Measurements from ENCODE around the gene PTTG1IP. TPM values are rescaled to one million over a fixed set of nuclear protein-coding genes. Genes with fewer than 3 reads are reported as not detected.

Gene PTTG1IP
- total RNA-seq, 1 donor, result 413 TPM

GRCh38 chr21:44919913-44920693 is 46.6 kb upstream of the PTTG1IP start:
- Histone ChIP-seq H3K9me3 (ENCODE audit: low read depth, low read length) (no peaks in the 10 kb centered on the region), H3K27me3 (ENCODE audit: insufficient read depth, low read length) (no peaks in the 10 kb centered on the region), H2AFZ (ENCODE audit: low read length) (no peak overlapping the region), H3K4me1 (ENCODE audit: insufficient read depth, low read length) (peaks cover 8% of the 10 kb centered on the region), H3K79me2 (ENCODE audit: insufficient read depth, low read length) (no peaks in the 10 kb centered on the region), H3K27ac (ENCODE audit: low read depth, low read length) (no peak overlapping the region), H4K20me1 (ENCODE audit: insufficient read depth, low read length) (no peaks in the 10 kb centered on the region), H3K4me2 (ENCODE audit: insufficient read depth, low read length) (no peak overlapping the region), H3K4me3 (ENCODE audit: insufficient read depth, low read length) (no peak overlapping the region), H3K36me3 (ENCODE audit: insufficient read depth, low read length) (no peaks in the 10 kb centered on the region)
- no peak for DNase-seq (ENCODE audit: insufficient read length, low spot score, missing footprints)
- no peak for TF ChIP-seq CTCF (IDR thresholded peaks at IDR 0.05; ENCODE audit: extremely low read depth, low read depth, low read length)

- no peaks in the 10 kb centered on the region for H4K20me1 ChIP-seq (ENCODE audit: insufficient read depth, low read length)
- H3K4me2 ChIP-seq (ENCODE audit: insufficient read depth, low read length), result no peak overlapping the region
- no peaks in the 10 kb centered on the region for H3K27me3 ChIP-seq (ENCODE audit: insufficient read depth, low read length)
- H3K9me3 ChIP-seq (ENCODE audit: low read depth, low read length), result no peaks in the 10 kb centered on the region
- no peaks in the 10 kb centered on the region for H3K79me2 ChIP-seq (ENCODE audit: insufficient read depth, low read length)
- H3K4me3 ChIP-seq (ENCODE audit: insufficient read depth, low read length), result no peak overlapping the region
- peaks cover under 1% of the 10 kb centered on the region for H3K4me1 ChIP-seq (ENCODE audit: insufficient read depth, low read length)
- no peak overlapping the region for H3K27ac ChIP-seq (ENCODE audit: low read depth, low read length)
- no peaks in the 10 kb centered on the region for H3K36me3 ChIP-seq (ENCODE audit: insufficient read depth, low read length)
- no peak for TF ChIP-seq CTCF (IDR thresholded peaks at IDR 0.05; ENCODE audit: extremely low read depth, low read depth, low read length)
- no peak overlapping the region for H2AFZ ChIP-seq (ENCODE audit: low read length)
- DNase-seq (ENCODE audit: insufficient read length, low spot score, missing footprints), result no peak
Measured at GRCh38 chr21:44919111-44919912, 45.8 kb upstream of the PTTG1IP start.

GRCh38 chr21:44918581-44919033 is 45.1 kb upstream of the PTTG1IP start:
- Histone ChIP-seq H3K4me3 (ENCODE audit: insufficient read depth, low read length) (no peak overlapping the region), H2AFZ (ENCODE audit: low read length) (no peak overlapping the region), H3K36me3 (ENCODE audit: insufficient read depth, low read length) (no peaks in the 10 kb centered on the region), H3K27ac (ENCODE audit: low read depth, low read length) (no peak overlapping the region), H3K79me2 (ENCODE audit: insufficient read depth, low read length) (no peaks in the 10 kb centered on the region), H4K20me1 (ENCODE audit: insufficient read depth, low read length) (no peaks in the 10 kb centered on the region), H3K27me3 (ENCODE audit: insufficient read depth, low read length) (no peaks in the 10 kb centered on the region), H3K4me1 (ENCODE audit: insufficient read depth, low read length) (no peaks in the 10 kb centered on the region), H3K4me2 (ENCODE audit: insufficient read depth, low read length) (no peak overlapping the region), H3K9me3 (ENCODE audit: low read depth, low read length) (no peaks in the 10 kb centered on the region)
- no peak for DNase-seq (ENCODE audit: insufficient read length, low spot score, missing footprints)
- no peak for TF ChIP-seq CTCF (IDR thresholded peaks at IDR 0.05; ENCODE audit: extremely low read depth, low read depth, low read length)

- Histone ChIP-seq H3K36me3 (ENCODE audit: insufficient read depth, low read length) (no peaks in the 10 kb centered on the region), H3K4me1 (ENCODE audit: insufficient read depth, low read length) (no peaks in the 10 kb centered on the region), H3K27me3 (ENCODE audit: insufficient read depth, low read length) (no peaks in the 10 kb centered on the region), H3K9me3 (ENCODE audit: low read depth, low read length) (no peaks in the 10 kb centered on the region), H3K79me2 (ENCODE audit: insufficient read depth, low read length) (no peaks in the 10 kb centered on the region), H2AFZ (ENCODE audit: low read length) (no peak overlapping the region), H3K4me3 (ENCODE audit: insufficient read depth, low read length) (no peak overlapping the region), H4K20me1 (ENCODE audit: insufficient read depth, low read length) (no peaks in the 10 kb centered on the region), H3K27ac (ENCODE audit: low read depth, low read length) (no peak overlapping the region), H3K4me2 (ENCODE audit: insufficient read depth, low read length) (no peak overlapping the region)
- TF ChIP-seq CTCF (IDR thresholded peaks at IDR 0.05; ENCODE audit: extremely low read depth, low read depth, low read length), result no peak
- DNase-seq (ENCODE audit: insufficient read length, low spot score, missing footprints), result no peak
Measured at GRCh38 chr21:44918107-44918470, 44.6 kb upstream of the PTTG1IP start.
